Activated naive CD8-positive, alpha-beta T cell treated with anti-CD3 and anti-CD28 coated beads, Interleukin-2, amount 50 U/mL, for 24 hours (primary cell): ENCODE results near the gene NEK8.
A peak's percentile ranks its signal among the peaks of the same experiment; 100 is the strongest.

Experiments
- ATAC-seq: fragments of 150-1000 bp; cut with Tn5 transposase; one replicate; pipeline ENCODE4 v1.10.0; 2021
- DNase-seq: peaks from one replicate; pipeline ENCODE4 v3.0.0; 2021
- H3K27ac Mint-ChIP-seq: one replicate; pipeline ENCODE4 v1.8.0; 2021; ENCODE audit warnings: mild to moderate bottlenecking, mixed read lengths
- H3K27me3 Mint-ChIP-seq: one replicate; pipeline ENCODE4 v1.8.0; 2021; ENCODE audit warnings: mixed read lengths
- H3K36me3 Mint-ChIP-seq: one replicate; pipeline ENCODE4 v1.8.0; 2021; ENCODE audit warnings: low read depth, mixed read lengths
- H3K4me1 Mint-ChIP-seq: one replicate; pipeline ENCODE4 v1.8.0; 2021; ENCODE audit warnings: mixed read lengths
- H3K4me3 Mint-ChIP-seq: one replicate; pipeline ENCODE4 v1.8.0; 2021; ENCODE audit warnings: mild to moderate bottlenecking, moderate library complexity, mixed read lengths
- H3K9me3 Mint-ChIP-seq: one replicate; pipeline ENCODE4 v1.8.0; 2021; ENCODE audit warnings: mixed read lengths

Gene NEK8

DNA sequence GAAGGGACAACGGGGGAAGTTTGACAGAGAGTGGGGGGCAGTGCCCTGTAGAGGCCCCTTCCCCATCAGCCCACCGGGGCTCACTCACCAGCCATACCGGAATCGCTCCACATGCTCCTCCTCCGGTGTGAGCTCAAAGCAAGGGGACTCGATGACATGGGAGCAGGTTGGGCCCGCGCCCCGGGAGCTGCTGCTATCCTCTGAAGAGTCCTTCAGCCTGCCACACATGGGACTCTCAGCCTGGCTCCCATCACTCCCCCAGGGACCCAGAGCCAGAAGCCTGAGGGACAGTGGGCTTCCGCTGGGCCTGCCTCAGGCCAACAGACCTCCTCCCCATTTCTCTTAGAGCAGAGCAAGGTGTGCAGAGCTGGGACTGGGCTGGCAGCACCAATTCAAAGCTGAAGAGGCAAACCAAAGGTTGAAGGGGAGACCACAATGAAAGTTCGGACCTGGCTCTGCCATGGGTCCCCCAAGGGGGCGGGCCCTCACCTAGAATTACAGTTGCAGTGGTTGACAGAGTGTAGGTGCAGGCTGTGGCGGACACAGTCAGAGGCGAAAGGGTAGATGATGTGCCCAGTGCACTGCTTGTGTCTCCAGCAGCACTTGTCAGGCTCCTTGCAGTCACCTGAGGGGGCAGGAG lies 24.2 kb upstream of the NEK8 start:
- no peak overlapping the region for H3K4me3 Mint-ChIP-seq
- H3K9me3 Mint-ChIP-seq: no peaks in the 10 kb centered on the region
- H3K27ac Mint-ChIP-seq: no peak overlapping the region
- H3K27me3 Mint-ChIP-seq: no peaks in the 10 kb centered on the region
- no peaks in the 10 kb centered on the region for H3K4me1 Mint-ChIP-seq
- DNase-seq: no peak
- no peak for ATAC-seq
- peaks cover 31% of the 10 kb centered on the region for H3K36me3 Mint-ChIP-seq

DNA sequence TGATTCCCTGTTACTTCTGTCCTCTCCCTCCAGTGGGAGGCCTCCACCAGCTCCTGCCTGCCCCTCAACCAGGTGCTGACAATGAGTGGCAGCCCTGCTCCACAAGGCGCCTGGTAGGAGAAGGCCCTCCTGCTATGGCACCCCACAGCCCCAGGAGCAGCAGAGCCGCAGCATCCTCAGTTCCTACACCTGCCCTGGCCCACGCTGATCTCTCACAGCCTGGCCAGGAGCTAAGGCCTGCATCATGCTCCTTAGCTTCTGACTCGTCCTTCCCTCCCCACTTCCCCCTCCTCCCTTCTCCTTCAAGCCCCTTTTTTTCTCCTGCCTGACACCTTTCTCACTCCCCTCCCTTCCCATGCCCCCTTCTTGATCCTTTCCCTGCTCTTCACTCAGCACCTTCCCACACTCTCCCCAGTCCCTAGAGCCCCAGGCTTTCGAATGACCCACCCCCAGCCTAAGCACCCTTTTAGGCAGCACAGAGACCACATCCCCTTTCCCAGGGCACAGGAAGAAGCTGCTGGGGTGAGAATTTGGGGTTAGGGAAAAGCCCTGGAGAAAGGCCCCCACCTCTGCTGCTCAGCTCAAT lies 23.4 kb upstream of the NEK8 start:
- no peak for ATAC-seq
- Mint-ChIP-seq H3K9me3 (no peaks in the 10 kb centered on the region), H3K36me3 (peaks cover 26% of the 10 kb centered on the region), H3K4me3 (no peak overlapping the region), H3K4me1 (no peaks in the 10 kb centered on the region), H3K27me3 (no peaks in the 10 kb centered on the region), H3K27ac (no peak overlapping the region)
- no peak for DNase-seq

DNA sequence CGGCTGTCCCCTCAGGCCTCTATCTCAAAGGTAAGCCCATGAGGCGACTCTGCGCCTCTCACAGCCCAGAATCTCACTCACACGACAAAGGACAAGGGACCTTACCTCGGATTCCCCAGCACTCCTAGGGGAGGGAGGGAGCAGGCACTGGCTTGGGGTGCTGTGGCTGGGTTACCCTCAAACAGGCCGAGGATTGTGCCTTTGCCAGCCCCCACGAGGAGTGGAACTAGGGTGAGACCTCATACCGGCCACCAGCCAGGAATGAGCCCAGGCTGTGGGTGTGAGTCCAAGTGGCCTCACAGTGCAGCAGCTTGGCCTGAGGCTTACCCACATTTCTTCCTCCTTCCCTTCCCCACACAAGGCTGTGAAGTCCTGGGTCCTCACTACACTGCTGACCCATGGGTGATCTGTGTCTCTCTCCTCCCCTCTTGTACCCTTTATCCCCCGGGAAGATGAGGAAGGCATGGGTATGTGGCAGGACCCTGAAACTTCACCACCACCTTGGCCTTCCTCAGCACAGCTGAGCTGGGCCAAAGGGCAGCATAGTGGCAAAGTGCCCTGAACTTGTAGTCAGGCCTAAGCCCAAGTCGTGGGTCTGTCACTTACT lies 22.8 kb upstream of the NEK8 start:
- H3K36me3 Mint-ChIP-seq: peaks cover 22% of the 10 kb centered on the region
- ATAC-seq: no peak
- no peaks in the 10 kb centered on the region for H3K9me3 Mint-ChIP-seq
- H3K27ac Mint-ChIP-seq: no peak overlapping the region
- no peak overlapping the region for H3K4me3 Mint-ChIP-seq
- DNase-seq: no peak
- no peaks in the 10 kb centered on the region for H3K27me3 Mint-ChIP-seq
- H3K4me1 Mint-ChIP-seq: peaks cover 3% of the 10 kb centered on the region

DNA sequence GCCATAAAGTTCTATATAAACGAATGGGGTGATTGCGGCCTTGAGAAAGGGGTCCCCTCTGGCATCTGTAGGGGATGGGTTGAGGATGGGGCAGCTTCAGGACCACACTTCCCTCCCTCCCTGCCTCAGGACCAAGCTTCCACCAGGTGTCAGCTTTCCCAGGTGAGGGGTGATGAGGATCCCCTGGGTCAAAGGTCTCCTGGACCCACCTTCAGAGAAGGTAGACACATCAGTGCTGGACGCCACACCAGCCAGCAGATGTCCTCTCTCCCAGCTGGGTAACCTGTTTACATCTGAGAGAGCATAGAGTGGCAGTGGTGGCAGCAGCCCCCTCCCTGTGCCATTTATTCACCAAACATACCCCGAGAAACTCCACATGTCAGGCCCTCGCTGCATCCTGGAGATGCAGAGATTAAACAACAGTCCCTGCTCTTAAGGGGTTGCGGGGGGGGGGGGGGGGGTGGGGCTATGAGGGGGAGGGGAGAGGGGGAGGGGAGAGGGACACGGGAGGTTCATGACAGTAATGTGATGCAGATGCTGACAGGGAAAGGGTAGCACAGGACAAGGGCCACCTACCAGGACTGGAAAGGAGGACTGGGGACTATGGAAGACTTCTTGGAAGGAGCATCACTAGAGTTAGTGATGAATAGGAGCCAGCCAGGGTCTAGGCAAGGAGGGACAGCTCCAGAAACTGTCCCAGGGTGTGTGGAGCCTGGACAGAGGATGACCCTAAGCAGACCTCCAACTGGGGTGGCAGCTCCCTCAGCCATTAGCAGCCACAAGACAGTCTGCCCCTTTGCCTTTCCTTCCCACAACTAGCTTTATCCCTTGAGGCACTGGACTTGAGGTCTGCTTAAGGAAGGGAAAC lies 21.9 kb upstream of the NEK8 start:
- no peak for ATAC-seq

DNA sequence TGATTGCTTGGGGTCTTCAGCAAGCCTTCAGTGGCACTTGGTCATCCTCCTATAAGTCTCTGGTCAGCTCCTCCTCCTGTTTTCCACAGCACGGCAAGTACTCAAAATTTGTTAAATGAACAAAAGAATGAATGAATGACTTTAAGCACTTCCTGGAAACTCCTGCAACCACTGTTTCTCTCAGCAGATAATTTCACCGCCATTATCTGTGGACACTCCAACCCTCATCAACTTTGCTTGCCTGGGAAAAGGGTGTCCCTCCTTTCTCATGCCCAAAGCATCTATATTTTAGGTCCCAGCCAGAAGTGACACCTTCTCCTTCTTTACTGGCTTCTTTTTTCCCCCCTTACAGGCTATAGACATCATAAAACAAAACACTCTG lies 21.3 kb upstream of the NEK8 start:
- DNase-seq (no peak), ATAC-seq (no peak)
- peaks cover 12% of the 10 kb centered on the region for H3K36me3 Mint-ChIP-seq
- H3K27me3 Mint-ChIP-seq: no peaks in the 10 kb centered on the region
- peak overlapping the region; percentile 7 for H3K27ac Mint-ChIP-seq
- H3K9me3 Mint-ChIP-seq: no peaks in the 10 kb centered on the region
- no peak overlapping the region for H3K4me3 Mint-ChIP-seq
- peaks cover 14% of the 10 kb centered on the region for H3K4me1 Mint-ChIP-seq

More for the DNA sequence above, 21.9 kb upstream of the NEK8 start:
- H3K36me3 Mint-ChIP-seq: peaks cover 15% of the 10 kb centered on the region
- no peak overlapping the region for H3K4me3 Mint-ChIP-seq
- no peak overlapping the region for H3K27ac Mint-ChIP-seq
- DNase-seq: no peak
- no peaks in the 10 kb centered on the region for H3K27me3 Mint-ChIP-seq
- H3K4me1 Mint-ChIP-seq: peaks cover 8% of the 10 kb centered on the region
- no peaks in the 10 kb centered on the region for H3K9me3 Mint-ChIP-seq

DNA sequence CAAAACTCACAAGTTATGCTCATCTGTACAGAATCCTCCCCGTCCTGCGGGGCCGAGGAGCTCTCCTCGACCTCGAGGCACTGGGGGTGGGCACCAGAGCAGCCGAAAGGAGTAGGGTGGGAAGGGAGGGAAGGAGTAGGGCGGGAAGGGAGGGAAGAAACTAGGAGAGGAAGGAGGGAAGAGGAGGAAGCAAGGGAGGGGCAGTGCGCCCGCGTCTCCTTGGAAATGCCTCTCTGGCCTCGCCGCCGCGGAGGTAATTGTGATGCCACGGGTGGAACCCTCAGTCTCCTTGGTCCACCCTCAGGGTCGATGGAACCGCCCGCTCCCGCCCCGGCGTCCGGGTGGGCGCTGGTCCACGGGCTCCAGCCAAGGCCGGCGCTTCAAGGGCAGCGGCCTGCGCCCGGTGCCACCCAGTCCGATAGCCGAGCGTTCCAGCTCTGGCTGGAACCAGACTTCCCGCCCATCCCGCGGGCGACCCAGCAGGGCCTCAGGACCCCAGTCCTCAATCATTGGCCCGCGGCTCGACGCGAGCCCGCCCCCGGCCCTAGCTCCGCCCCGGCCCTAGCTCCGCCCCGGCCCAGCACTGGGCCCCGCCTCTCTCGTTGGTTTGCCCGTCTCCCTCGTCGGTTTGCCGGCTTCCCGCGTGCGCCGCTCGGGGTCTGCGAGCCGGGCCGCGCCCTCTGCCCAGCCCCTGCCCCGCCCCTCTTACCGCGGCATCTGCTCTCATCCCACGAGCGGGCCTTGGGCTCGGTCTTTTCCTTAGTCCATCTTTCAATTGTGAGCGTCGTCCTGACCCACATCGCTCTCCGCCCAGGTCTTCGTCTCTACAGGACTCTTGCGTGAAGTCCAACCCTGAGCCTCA lies 17.5 kb upstream of the NEK8 start:
- Mint-ChIP-seq H3K9me3 (no peaks in the 10 kb centered on the region), H3K4me1 (peaks cover 17% of the 10 kb centered on the region), H3K4me3 (peak overlapping the region; percentile 83), H3K36me3 (peaks cover 3% of the 10 kb centered on the region), H3K27me3 (peaks cover 13% of the 10 kb centered on the region), H3K27ac (peak overlapping the region; percentile 89)
- ATAC-seq (peak; percentile 87), DNase-seq (peak; percentile 95)

DNA sequence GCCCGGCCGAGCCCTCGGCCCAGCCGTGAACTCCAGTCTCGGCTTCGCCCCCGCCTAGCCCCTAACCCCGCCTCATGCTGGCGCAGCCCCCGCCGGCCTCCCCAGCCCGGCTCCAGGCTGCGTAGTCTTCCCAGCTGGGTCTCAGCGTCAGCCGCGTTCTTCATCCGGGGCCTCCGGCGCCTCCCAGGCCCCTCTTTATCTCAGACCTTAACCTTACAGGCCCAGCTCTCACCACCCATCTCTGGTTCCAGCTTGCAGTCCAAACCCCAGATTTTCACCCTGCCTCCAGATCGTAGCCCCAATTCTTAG lies 16.9 kb upstream of the NEK8 start, which contains the start of gene PROCA1:
TSS of gene PROCA1 (minus strand) at position 166 of the 309 bp plus-strand sequence. CDS start 228 bp downstream, outside the sequence.
- Mint-ChIP-seq H3K27me3 (peaks cover 16% of the 10 kb centered on the region), H3K27ac (peak within 1 kb of the TSS; percentile 89), H3K4me3 (peak within 1 kb of the TSS; percentile 83), H3K9me3 (no peaks in the 10 kb centered on the region), H3K36me3 (peaks cover 3% of the 10 kb centered on the region), H3K4me1 (peaks cover 20% of the 10 kb centered on the region)
- peak; percentile 16 for ATAC-seq
- DNase-seq: no peak

DNA sequence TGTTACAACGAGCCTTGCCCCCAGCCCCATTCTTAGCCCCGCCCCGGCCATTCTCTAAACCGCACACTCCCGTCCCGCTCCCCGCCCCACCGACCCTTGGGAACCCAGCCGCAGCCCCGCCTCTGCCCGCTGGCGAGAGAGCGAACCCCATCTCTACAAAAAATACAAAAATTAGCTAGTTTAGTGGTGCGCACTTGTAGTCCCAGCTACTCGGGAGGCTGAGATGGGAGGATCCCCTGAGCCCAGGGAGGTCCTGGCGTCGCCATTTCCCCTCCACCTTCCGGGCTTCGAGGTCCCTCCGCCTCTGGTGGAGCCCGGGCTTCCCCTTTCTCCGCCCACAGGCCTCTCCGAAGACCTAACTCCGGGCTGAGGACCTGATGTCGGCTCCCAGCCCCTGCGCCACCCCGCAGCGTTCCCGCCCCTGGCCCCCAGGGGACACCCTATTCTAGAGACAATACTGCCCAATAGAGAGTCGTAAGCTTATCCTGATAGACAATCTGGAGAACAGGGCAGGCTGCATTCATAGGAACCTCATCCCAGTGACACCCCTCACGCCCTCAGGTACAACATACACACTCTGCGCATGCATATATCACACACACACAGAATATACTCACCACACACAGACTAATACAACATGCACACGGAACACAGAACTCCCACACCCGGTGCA lies 16.4 kb upstream of the NEK8 start:
- Mint-ChIP-seq H3K27ac (peak overlapping the region; percentile 89), H3K4me3 (peak overlapping the region; percentile 83), H3K4me1 (peaks cover 20% of the 10 kb centered on the region), H3K9me3 (no peaks in the 10 kb centered on the region), H3K36me3 (peaks cover 3% of the 10 kb centered on the region), H3K27me3 (peaks cover 16% of the 10 kb centered on the region)
- peak; percentile 60 for ATAC-seq
- peak; percentile 79 for DNase-seq

DNA sequence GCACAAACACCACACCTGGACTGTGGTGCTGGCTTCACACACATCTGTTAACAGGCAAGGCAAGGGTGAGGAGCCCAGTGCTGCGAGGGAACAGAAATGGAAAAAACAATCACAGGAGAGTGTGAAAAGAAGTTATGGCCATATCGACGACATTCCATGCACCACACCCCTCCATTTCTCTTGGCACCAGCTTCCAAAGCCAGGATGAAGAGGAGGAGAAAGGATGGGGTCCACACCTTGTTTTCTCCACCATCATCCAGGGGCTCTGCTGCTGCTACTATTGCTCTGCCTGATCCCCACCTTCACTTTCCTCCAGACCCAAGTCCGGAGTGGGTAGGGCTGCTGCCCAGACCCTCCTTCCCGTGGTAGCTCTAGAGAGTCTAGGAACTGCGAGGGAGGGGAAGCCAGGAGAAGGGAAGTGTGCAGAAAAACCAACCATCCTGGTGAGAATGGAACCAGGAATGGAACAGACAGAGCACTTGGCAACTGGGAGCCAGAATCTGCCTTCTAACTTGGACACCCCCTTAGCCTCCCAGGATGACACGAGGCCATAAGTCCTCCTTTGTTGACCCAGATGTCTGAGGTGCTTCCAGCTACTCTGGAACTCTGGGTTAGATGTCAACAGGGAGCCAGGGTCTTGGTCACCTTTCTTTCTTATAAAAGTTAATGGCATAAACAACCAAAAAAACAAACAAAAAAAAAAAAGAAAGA lies 15.7 kb upstream of the NEK8 start:
- Mint-ChIP-seq H3K27ac (peak overlapping the region; percentile 89), H3K9me3 (no peaks in the 10 kb centered on the region), H3K36me3 (peaks cover 3% of the 10 kb centered on the region)

DNA sequence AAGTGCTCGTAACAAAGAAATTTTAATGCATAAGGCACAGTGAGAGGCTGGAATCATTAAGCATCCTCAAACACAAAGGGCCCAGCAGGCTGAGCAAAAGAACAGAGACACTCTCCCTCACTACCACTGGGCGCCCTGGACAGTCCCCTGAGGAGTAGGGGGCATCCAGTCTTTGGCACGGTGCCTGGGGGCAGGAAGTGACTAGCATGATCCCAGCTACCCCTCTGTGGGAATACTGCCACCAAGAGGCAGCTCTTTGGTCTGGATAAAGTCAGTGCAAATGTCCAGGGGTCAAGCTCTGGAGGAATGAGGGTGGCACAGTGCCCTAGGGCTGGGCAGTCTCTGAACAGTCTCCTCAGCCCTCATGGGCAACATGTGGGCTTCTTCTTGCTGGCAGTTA lies 14.3 kb upstream of the NEK8 start:
- Mint-ChIP-seq H3K9me3 (no peaks in the 10 kb centered on the region), H3K27me3 (peaks cover 20% of the 10 kb centered on the region), H3K27ac (no peak overlapping the region), H3K4me3 (no peak overlapping the region), H3K4me1 (peaks cover 33% of the 10 kb centered on the region), H3K36me3 (no peaks in the 10 kb centered on the region)
- no peak for ATAC-seq
- no peak for DNase-seq

More for the DNA sequence above, 15.7 kb upstream of the NEK8 start:
- Mint-ChIP-seq H3K4me3 (peak overlapping the region; percentile 83), H3K4me1 (peaks cover 20% of the 10 kb centered on the region), H3K27me3 (peaks cover 17% of the 10 kb centered on the region)
- DNase-seq (no peak), ATAC-seq (no peak)

DNA sequence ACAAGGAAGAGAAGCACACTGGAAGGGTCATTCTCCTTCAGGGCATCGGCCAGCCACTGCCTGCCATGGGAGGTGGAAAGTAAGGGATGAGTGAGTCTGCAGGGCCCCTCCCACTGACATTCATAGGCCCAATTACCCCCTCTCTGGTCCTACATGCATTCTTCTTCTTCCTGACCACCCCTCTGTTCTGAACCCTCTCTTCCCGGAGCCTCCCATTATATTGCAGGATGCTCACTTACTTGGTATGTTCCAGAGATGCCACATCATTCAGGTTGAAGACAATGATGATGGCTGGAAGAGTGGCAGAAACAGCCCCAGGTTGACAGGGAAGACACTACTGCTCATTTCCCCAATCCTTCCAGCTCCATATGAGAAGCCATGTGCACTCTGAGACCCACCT lies 13.4 kb upstream of the NEK8 start:
- peaks cover 5% of the 10 kb centered on the region for H3K36me3 Mint-ChIP-seq
- H3K27me3 Mint-ChIP-seq: peaks cover 20% of the 10 kb centered on the region
- no peak overlapping the region for H3K27ac Mint-ChIP-seq
- H3K4me1 Mint-ChIP-seq: peaks cover 40% of the 10 kb centered on the region
- DNase-seq (no peak), ATAC-seq (no peak)
- H3K9me3 Mint-ChIP-seq: no peaks in the 10 kb centered on the region
- H3K4me3 Mint-ChIP-seq: no peak overlapping the region

DNA sequence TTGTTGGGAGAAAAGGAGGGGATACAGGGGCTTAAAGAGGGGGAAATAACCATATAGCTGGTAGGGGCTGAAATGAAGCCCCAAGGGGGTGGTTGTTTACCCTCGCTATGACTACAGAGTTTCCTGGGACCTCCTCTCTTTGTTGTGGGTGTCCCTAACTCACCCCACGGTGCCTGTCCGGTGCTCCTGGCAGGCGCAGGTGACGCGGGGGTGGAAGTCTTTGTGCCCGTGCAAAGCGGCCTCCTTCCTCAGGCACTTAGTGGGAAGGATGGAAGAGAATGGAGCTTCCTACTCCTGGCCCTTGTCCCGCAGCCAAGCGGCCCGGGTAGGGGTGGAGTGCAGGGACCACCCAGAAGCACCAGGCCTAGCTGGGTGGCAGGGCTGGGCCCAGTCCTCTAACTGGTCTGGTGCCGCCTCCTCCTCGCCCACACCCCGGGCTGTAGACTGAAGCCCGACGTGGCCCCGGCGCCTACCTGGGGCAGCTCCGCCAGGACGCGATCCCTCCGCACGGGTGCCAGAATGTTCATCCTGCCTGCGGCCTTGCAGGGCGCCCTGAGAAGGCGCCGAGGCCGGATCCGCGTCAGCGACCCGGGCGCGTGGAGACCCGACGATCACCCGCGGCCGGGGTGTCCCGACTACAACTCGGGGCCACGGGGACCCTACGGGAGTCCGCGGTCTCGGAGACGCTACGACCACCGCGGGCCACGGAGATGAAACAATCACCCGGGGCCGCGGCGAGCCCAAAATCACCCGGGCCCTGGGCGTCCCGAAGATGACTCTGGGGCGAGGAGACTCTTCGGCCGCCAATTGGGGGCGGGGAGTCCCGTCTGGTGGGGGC lies 11.6 kb upstream of the NEK8 start:
- H3K4me3 Mint-ChIP-seq: peak overlapping the region; percentile 36
- no peak overlapping the region for H3K27ac Mint-ChIP-seq
- DNase-seq (no peak), ATAC-seq (no peak)
- peaks cover 20% of the 10 kb centered on the region for H3K27me3 Mint-ChIP-seq
- H3K4me1 Mint-ChIP-seq: peaks cover 41% of the 10 kb centered on the region
- no peaks in the 10 kb centered on the region for H3K9me3 Mint-ChIP-seq
- H3K36me3 Mint-ChIP-seq: peaks cover 22% of the 10 kb centered on the region
